Loucy (cell line): ENCODE data around the gene GPC2.

ENCODE experiments used
- CTCF ChIP-seq: fragments of 200-600 bp; sonication (generic); conservative IDR thresholded peaks from 2 replicates; pipeline ENCODE4 v1.5.1; 2014; ENCODE audit warnings: mild to moderate bottlenecking, antibody characterized with exemption, low read length
- EZH2phosphoT487 ChIP-seq: fragments of 200-600 bp; IDR thresholded peaks from 2 replicates; pipeline ENCODE4 v1.6.1; 2018; ENCODE audit warnings: antibody characterized with exemption, mild to moderate bottlenecking, moderate library complexity, borderline replicate concordance

- TF ChIP-seq CTCF = no peak
- no peak for TF ChIP-seq EZH2phosphoT487
Observed at GRCh38 chr7:100171840-100172239, 5.3 kb downstream of the GPC2 start.
